ENCODE results near the gene TSEN15.

DNA sequence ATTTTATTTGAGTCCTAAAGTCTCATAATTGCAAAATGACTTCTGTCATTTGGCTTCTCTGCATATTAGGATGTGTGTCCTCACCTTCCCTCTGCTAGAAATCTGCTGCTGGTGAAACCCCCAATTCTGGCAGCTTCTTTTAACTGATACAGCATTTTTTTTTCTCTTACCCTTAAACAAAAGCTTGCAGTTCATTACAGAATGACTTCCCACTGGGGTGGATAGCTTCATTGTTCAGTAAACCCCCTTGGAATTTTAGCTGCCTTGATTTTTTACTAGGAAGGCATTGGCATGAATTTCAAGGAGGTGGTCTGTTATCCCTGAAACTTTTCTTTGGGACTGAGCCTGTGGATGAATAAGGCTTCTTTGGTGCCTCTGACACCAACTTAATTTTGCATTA is 16.8 kb downstream of the TSEN15 start:
- TF ChIP-seq ARNTL (CRISPR knock-in tag; IDR thresholded peaks at IDR 0.05; ENCODE audit: borderline replicate concordance, low read depth) (no peak), ZNF8 (CRISPR knock-in tag; IDR thresholded peaks at IDR 0.05) (no peak), ZNF565 (CRISPR knock-in tag; conservative IDR thresholded peaks at IDR 0.05; ENCODE audit: low read depth) (no peak), TCF4 (CRISPR knock-in tag; IDR thresholded peaks at IDR 0.05; ENCODE audit: borderline replicate concordance) (no peak), ZFP30 (CRISPR knock-in tag; IDR thresholded peaks at IDR 0.05) (no peak)
- TF ChIP-seq, protein P1, sequence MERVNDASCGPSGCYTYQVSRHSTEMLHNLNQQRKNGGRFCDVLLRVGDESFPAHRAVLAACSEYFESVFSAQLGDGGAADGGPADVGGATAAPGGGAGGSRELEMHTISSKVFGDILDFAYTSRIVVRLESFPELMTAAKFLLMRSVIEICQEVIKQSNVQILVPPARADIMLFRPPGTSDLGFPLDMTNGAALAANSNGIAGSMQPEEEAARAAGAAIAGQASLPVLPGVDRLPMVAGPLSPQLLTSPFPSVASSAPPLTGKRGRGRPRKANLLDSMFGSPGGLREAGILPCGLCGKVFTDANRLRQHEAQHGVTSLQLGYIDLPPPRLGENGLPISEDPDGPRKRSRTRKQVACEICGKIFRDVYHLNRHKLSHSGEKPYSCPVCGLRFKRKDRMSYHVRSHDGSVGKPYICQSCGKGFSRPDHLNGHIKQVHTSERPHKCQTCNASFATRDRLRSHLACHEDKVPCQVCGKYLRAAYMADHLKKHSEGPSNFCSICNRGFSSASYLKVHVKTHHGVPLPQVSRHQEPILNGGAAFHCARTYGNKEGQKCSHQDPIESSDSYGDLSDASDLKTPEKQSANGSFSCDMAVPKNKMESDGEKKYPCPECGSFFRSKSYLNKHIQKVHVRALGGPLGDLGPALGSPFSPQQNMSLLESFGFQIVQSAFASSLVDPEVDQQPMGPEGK (CRISPR knock-in tag; IDR thresholded peaks at IDR 0.05; ENCODE audit: borderline replicate concordance): no peak
- TF ChIP-seq, protein P2, sequence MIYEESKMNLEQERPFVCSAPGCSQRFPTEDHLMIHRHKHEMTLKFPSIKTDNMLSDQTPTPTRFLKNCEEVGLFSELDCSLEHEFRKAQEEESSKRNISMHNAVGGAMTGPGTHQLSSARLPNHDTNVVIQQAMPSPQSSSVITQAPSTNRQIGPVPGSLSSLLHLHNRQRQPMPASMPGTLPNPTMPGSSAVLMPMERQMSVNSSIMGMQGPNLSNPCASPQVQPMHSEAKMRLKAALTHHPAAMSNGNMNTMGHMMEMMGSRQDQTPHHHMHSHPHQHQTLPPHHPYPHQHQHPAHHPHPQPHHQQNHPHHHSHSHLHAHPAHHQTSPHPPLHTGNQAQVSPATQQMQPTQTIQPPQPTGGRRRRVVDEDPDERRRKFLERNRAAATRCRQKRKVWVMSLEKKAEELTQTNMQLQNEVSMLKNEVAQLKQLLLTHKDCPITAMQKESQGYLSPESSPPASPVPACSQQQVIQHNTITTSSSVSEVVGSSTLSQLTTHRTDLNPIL (CRISPR knock-in tag; IDR thresholded peaks at IDR 0.05; ENCODE audit: low read depth): no peak

Measured in SK-N-SH treated with all-trans-retinoic acid at 6 μM for 48 hours (cell line).